Uterus (tissue), 4 donors: ENCODE data around the gene FAM200C. TPM values are rescaled to one million over a fixed set of nuclear protein-coding genes. Genes with fewer than 3 reads are reported as not detected.
"Not testable (repeated sequence)": the region's sequence is repeated elsewhere in the genome, so short reads cannot be mapped to it uniquely, and the experiment has no call there.

Experiments
- DNase-seq, 2 donors: peaks; one replicate each; pipeline ENCODE4 v3.0.0-alpha.2; 2019 to 2020
- H3K27ac ChIP-seq, 2 donors: fragments of 200-600 bp; sonication (generic); 1 replicate in 1 of 2; 2 replicates in 1 of 2; pipeline ENCODE4 v1.5.1; 2016 to 2018
- H3K27me3 ChIP-seq, 2 donors: fragments of 200-600 bp; sonication (generic); one replicate each; pipeline ENCODE4 v1.5.1; 2018 to 2019; ENCODE audit warnings: control low read depth in 1 of 2
- H3K36me3 ChIP-seq, 2 donors: fragments of 200-600 bp; sonication (generic); one replicate each; pipeline ENCODE4 v1.5.1; 2019; ENCODE audit warnings: control low read depth in 1 of 2
- H3K4me1 ChIP-seq, 2 donors: fragments of 200-600 bp; sonication (generic); one replicate each; pipeline ENCODE4 v1.5.1; 2018 to 2019; ENCODE audit warnings: control low read depth in 1 of 2
- H3K4me3 ChIP-seq, 2 donors: fragments of 200-600 bp; sonication (generic); 1 replicate in 1 of 2; 2 replicates in 1 of 2; pipeline ENCODE4 v1.5.1; 2018 to 2019; ENCODE audit warnings: mild to moderate bottlenecking in 1 of 2
- H3K9me3 ChIP-seq, 2 donors: fragments of 200-600 bp; sonication (generic); one replicate each; pipeline ENCODE4 v1.5.1; 2019; ENCODE audit warnings: control low read depth in 1 of 2
- CTCF ChIP-seq, 4 experiments: fragments of 200-600 bp in 2 of 4; fragments of 450-650 bp in 2 of 4; sonication (generic) in 2 of 4; IDR thresholded peaks; one replicate each; pipeline ENCODE4 v1.5.1; 2016 to 2019; ENCODE audit warnings: antibody characterized with exemption in 4 of 4, mild to moderate bottlenecking in 2 of 4, moderate library complexity in 1 of 4
- POLR2A ChIP-seq, 2 donors: fragments of 450-650 bp; IDR thresholded peaks; one replicate each; pipeline ENCODE4 v1.6.1; 2016; ENCODE audit warnings: antibody characterized with exemption in 2 of 2, mild to moderate bottlenecking in 1 of 2, moderate library complexity in 1 of 2
- intact Hi-C: fragments of 100-400 bp; cut with DNase I; formaldehyde crosslinking; loops from one replicate; pipeline ENCODE4 v1.15.1; 2023; ENCODE audit warnings: low total_unique reads
- total RNA-seq, 4 donors: library from RNA; depleted of rRNA in 3 of 4; stranded (reverse); fragments of >200 nt in 3 of 4; gene quantifications; one replicate each; pipeline versions ENCODE4 v1.1.0 to v1.2.4, GENCODE V29; 2014 to 2023
- donor health status: DM: yes; HTN: yes; CAD: no.

FAM200C gene
- total RNA-seq, 4 donors from 2014 or later = 6.1 to 34.1 (median 18.4) TPM

- no peak overlapping the region for H3K27ac ChIP-seq
- H3K9me3 ChIP-seq = no peaks in the 10 kb centered on the region
- intact Hi-C loops = no loop called here
Measured at GRCh38 chr5:160437271-160437670, 37.4 kb upstream of the FAM200C start.

GRCh38 chr5:160436661-160437060 lies 36.8 kb upstream of the FAM200C start:
- intact Hi-C loops, H3K4me1 ChIP-seq, H3K27ac ChIP-seq, H3K9me3 ChIP-seq, DNase-seq, H3K27me3 ChIP-seq, H3K4me3 ChIP-seq, H3K36me3 ChIP-seq: not testable (repeated sequence)

More at GRCh38 chr5:160437271-160437670, 37.4 kb upstream of the FAM200C start:
- no peak for DNase-seq
- Histone ChIP-seq H3K36me3 (no peaks in the 10 kb centered on the region), H3K4me3 (no peak overlapping the region), H3K4me1 (no peaks in the 10 kb centered on the region), H3K27me3 (no peaks in the 10 kb centered on the region)
- TF ChIP-seq POLR2A (IDR thresholded peaks at IDR 0.05) (no peak), CTCF (IDR thresholded peaks at IDR 0.05) (no peak)

- H3K4me1 ChIP-seq = no peaks in the 10 kb centered on the region
- no peak for DNase-seq
- no peak overlapping the region for H3K4me3 ChIP-seq
- intact Hi-C loops = no loop called here
- H3K27ac ChIP-seq = no peak overlapping the region
- TF ChIP-seq POLR2A (IDR thresholded peaks at IDR 0.05) (no peak), CTCF (IDR thresholded peaks at IDR 0.05) (no peak)
- no peaks in the 10 kb centered on the region for H3K27me3 ChIP-seq
- H3K9me3 ChIP-seq = no peaks in the 10 kb centered on the region
- no peaks in the 10 kb centered on the region for H3K36me3 ChIP-seq
Measured at GRCh38 chr5:160436017-160436416, 36.2 kb upstream of the FAM200C start.

GRCh38 chr5:160435532-160435931 lies 35.7 kb upstream of the FAM200C start:
- intact Hi-C loops = no loop called here
- TF ChIP-seq CTCF (IDR thresholded peaks at IDR 0.05) (no peak), POLR2A (IDR thresholded peaks at IDR 0.05) (no peak)
- Histone ChIP-seq H3K27ac (no peak overlapping the region), H3K9me3 (no peaks in the 10 kb centered on the region), H3K27me3 (no peaks in the 10 kb centered on the region), H3K4me1 (no peaks in the 10 kb centered on the region), H3K4me3 (no peak overlapping the region), H3K36me3 (no peaks in the 10 kb centered on the region)
- no peak for DNase-seq

GRCh38 chr5:160434022-160434531 lies 34.2 kb upstream of the FAM200C start:
- Histone ChIP-seq H3K27me3 (no peaks in the 10 kb centered on the region), H3K27ac (no peak overlapping the region), H3K9me3 (no peaks in the 10 kb centered on the region), H3K4me1 (no peaks in the 10 kb centered on the region), H3K36me3 (no peaks in the 10 kb centered on the region), H3K4me3 (no peak overlapping the region)
- no peak for TF ChIP-seq CTCF (IDR thresholded peaks at IDR 0.05)
- no peak for TF ChIP-seq POLR2A (IDR thresholded peaks at IDR 0.05)
- DNase-seq = no peak
- intact Hi-C loops = no loop called here

- intact Hi-C loops = no loop called here
- TF ChIP-seq CTCF (IDR thresholded peaks at IDR 0.05) (no peak), POLR2A (IDR thresholded peaks at IDR 0.05) (no peak)
Measured at GRCh38 chr5:160432787-160433186, 32.9 kb upstream of the FAM200C start.

More at GRCh38 chr5:160432787-160433186, 32.9 kb upstream of the FAM200C start:
- Histone ChIP-seq H3K36me3 (no peaks in the 10 kb centered on the region), H3K27ac (no peak overlapping the region), H3K4me1 (no peaks in the 10 kb centered on the region), H3K27me3 (no peaks in the 10 kb centered on the region), H3K9me3 (no peaks in the 10 kb centered on the region), H3K4me3 (no peak overlapping the region)
- DNase-seq = no peak
